OCI-LY3 (cell line): ENCODE data around the gene GRIP2.

Experiments used
- CTCF ChIP-seq: fragments of 200-600, 300-600 bp; sonication (generic); IDR thresholded peaks from 2 replicates; pipeline ENCODE4 v1.5.1; 2014; ENCODE audit warnings: antibody characterized with exemption, low read length, low read depth
- EZH2phosphoT487 ChIP-seq: fragments of 200-600 bp; shearing (Covaris generic); IDR thresholded peaks from 2 replicates; pipeline ENCODE4 v1.6.1; 2018; ENCODE audit warnings: antibody characterized with exemption, mixed run types, low read depth

GRCh38 chr3:14587740-14588360 is 47.7 kb upstream of the GRIP2 start:
- TF ChIP-seq CTCF (no peak), EZH2phosphoT487 (no peak)
